HepG2 (cell line): ENCODE results near the gene RHBDD1. TPM values are rescaled to one million over a fixed set of nuclear protein-coding genes. Genes with fewer than 3 reads are reported as not detected.
A peak's percentile ranks its signal among the peaks of the same experiment; 100 is the strongest.

ENCODE experiments used
- FOSL1 ChIP-seq: sonication (generic); formaldehyde crosslinking; IDR thresholded peaks from 2 replicates; pipeline ENCODE4 v1.9.0; 2021; ENCODE audit warnings: missing genetic modification reagents, borderline replicate concordance
- SUZ12 ChIP-seq: fragments of 150-350 bp; IDR thresholded peaks from 2 replicates; pipeline ENCODE4 v1.6.1; 2014; ENCODE audit warnings: low read depth, low read length
- ZKSCAN8 ChIP-seq: IDR thresholded peaks from 2 replicates; pipeline ENCODE4 v1.6.1; 2016; ENCODE audit warnings: borderline replicate concordance, missing genetic modification reagents, missing compliant biosample characterization
- ZNF326 ChIP-seq: sonication (generic); formaldehyde crosslinking; IDR thresholded peaks from 2 replicates; pipeline ENCODE4 v1.4.0; 2020; ENCODE audit warnings: missing genetic modification reagents, borderline replicate concordance
- ZNF333 ChIP-seq: sonication (generic); formaldehyde crosslinking; IDR thresholded peaks from 2 replicates; pipeline ENCODE4 v1.4.0; 2020; ENCODE audit warnings: mild to moderate bottlenecking, missing genetic modification reagents, borderline replicate concordance
- ZNF607 ChIP-seq: sonication (generic); formaldehyde crosslinking; IDR thresholded peaks from 2 replicates; pipeline ENCODE4 v1.5.1; 2020; ENCODE audit warnings: missing genetic modification reagents, mild to moderate bottlenecking, borderline replicate concordance
- ZNF878 ChIP-seq: sonication (generic); formaldehyde crosslinking; IDR thresholded peaks from 2 replicates; pipeline ENCODE4 v1.8.1; 2023; ENCODE audit warnings: mild to moderate bottlenecking, missing genetic modification reagents, moderate library complexity
- polyA plus RNA-seq, 8 experiments: library from polyadenylated mRNA; depleted of rRNA in 3 of 8; stranded (reverse) in 7 of 8; unstranded in 1 of 8; fragments of >200 nt; fragmentation: Illumina TruSeq in 4 of 8; extraction: Trizol in 4 of 8; gene quantifications; 2 replicates each; pipeline versions ENCODE4 v1.2.1 to v1.2.3, GENCODE V29; 2011 to 2016; ENCODE audit warnings: low read depth in 4 of 8, missing spikeins in 1 of 8, mixed read lengths in 1 of 8; ENCODE audit not compliant: insufficient read depth in 1 of 8
- total RNA-seq, 5 experiments: library from RNA; depleted of rRNA; stranded (reverse); fragments of >200 nt; fragmentation: Illumina TruSeq; extraction: Trizol; gene quantifications; 2 replicates each; pipeline ENCODE4 v1.2.3, GENCODE V29; 2016; ENCODE audit warnings: low read depth in 1 of 5
- TF ChIP-seq, protein P1 (sequence below): IDR thresholded peaks from 2 replicates; pipeline ENCODE4 v1.6.1; 2018; ENCODE audit warnings: missing genetic modification reagents, mild to moderate bottlenecking, missing compliant biosample characterization
- TF ChIP-seq, protein P2 (sequence below): sonication (generic); formaldehyde crosslinking; IDR thresholded peaks from 2 replicates; pipeline ENCODE4 v1.5.0; 2020; ENCODE audit warnings: mild to moderate bottlenecking, missing genetic modification reagents
- TF ChIP-seq, protein P3 (sequence below): sonication (generic); formaldehyde crosslinking; IDR thresholded peaks from 2 replicates; pipeline ENCODE4 v1.4.0; 2020; ENCODE audit warnings: missing genetic modification reagents
- TF ChIP-seq, protein P4 (sequence below): sonication (generic); formaldehyde crosslinking; IDR thresholded peaks from 2 replicates; pipeline ENCODE4 v1.4.0; 2020; ENCODE audit warnings: missing genetic modification reagents; ENCODE audit errors: not compliant biosample characterization
- TF ChIP-seq, protein P5 (sequence below), 2 experiments: IDR thresholded peaks; 2 replicates each; pipeline ENCODE4 v1.6.1; 2011 to 2012; ENCODE audit warnings: low read length in 2 of 2, borderline replicate concordance in 1 of 2, low read depth in 1 of 2, mild to moderate bottlenecking in 1 of 2, moderate library complexity in 1 of 2

The RHBDD1 gene
- total and polyA plus RNA-seq, 2 of the 13 experiments (the other 11 are each of a cell fraction or from before 2014, with no cell fraction given), result 8.2 to 9.5 TPM

DNA sequence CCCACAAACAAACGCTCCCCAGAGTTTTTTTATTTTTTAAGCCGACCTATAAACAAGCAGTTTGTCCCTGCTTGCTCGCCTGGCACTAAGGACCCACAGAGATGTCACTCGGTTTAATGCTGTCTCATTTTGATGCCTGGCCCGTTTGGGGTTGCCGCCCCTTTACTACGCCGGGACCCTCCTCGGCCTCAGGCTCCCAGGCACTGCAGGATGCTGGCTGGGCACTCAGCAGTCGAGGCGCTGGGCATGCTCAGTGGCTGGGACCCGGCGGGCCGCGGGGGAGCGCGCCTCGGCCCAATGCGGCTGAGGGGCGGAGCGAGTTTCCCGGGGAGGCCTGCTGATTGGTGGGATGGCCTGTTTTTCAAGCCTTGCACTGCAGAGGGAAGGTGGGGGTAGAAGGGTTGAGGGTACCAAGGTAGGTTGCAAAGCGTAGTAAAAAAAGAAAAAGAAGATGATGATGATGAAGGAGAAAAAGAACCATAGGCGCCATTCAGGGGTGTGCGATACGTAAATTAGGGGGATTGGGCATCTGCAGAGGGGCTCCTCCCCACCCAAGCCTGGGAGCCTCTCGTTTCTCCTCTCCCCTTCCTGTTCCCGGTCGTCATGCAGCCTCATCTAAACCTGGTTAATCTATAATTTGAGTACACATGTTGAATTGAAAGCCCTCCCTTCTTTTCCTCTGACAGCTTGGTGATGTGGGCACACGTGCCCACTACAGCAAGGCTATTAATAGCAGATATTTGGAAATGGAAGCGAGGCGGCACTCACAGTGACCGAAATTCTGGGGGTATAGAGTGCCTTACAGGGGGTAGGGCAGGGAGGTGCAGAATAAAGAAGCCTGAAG lies 34.7 kb upstream of the RHBDD1 start (continued):
- TF ChIP-seq ZNF878 (CRISPR knock-in tag) (peak; percentile 74), SUZ12 (no peak), ZNF333 (CRISPR knock-in tag) (peak; percentile 69; the same call in 1 of the 2 replicates), FOSL1 (CRISPR knock-in tag) (no peak), ZNF326 (CRISPR knock-in tag) (no peak), ZNF607 (peak; percentile 57; the same call in 1 of the 2 replicates), ZKSCAN8 (CRISPR knock-in tag) (no peak)
- TF ChIP-seq, protein P1, sequence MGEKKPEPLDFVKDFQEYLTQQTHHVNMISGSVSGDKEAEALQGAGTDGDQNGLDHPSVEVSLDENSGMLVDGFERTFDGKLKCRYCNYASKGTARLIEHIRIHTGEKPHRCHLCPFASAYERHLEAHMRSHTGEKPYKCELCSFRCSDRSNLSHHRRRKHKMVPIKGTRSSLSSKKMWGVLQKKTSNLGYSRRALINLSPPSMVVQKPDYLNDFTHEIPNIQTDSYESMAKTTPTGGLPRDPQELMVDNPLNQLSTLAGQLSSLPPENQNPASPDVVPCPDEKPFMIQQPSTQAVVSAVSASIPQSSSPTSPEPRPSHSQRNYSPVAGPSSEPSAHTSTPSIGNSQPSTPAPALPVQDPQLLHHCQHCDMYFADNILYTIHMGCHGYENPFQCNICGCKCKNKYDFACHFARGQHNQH, result no peak; the same call in 1 of the 2 replicates
- TF ChIP-seq, protein P2, sequence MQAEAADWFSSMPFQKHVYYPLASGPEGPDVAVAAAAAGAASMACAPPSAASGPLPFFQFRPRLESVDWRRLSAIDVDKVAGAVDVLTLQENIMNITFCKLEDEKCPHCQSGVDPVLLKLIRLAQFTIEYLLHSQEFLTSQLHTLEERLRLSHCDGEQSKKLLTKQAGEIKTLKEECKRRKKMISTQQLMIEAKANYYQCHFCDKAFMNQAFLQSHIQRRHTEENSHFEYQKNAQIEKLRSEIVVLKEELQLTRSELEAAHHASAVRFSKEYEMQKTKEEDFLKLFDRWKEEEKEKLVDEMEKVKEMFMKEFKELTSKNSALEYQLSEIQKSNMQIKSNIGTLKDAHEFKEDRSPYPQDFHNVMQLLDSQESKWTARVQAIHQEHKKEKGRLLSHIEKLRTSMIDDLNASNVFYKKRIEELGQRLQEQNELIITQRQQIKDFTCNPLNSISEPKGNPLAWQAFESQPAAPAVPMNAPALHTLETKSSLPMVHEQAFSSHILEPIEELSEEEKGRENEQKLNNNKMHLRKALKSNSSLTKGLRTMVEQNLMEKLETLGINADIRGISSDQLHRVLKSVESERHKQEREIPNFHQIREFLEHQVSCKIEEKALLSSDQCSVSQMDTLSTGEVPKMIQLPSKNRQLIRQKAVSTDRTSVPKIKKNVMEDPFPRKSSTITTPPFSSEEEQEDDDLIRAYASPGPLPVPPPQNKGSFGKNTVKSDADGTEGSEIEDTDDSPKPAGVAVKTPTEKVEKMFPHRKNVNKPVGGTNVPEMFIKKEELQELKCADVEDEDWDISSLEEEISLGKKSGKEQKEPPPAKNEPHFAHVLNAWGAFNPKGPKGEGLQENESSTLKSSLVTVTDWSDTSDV (CRISPR knock-in tag), result no peak; the same call in 1 of the 2 replicates
- TF ChIP-seq, protein P3, sequence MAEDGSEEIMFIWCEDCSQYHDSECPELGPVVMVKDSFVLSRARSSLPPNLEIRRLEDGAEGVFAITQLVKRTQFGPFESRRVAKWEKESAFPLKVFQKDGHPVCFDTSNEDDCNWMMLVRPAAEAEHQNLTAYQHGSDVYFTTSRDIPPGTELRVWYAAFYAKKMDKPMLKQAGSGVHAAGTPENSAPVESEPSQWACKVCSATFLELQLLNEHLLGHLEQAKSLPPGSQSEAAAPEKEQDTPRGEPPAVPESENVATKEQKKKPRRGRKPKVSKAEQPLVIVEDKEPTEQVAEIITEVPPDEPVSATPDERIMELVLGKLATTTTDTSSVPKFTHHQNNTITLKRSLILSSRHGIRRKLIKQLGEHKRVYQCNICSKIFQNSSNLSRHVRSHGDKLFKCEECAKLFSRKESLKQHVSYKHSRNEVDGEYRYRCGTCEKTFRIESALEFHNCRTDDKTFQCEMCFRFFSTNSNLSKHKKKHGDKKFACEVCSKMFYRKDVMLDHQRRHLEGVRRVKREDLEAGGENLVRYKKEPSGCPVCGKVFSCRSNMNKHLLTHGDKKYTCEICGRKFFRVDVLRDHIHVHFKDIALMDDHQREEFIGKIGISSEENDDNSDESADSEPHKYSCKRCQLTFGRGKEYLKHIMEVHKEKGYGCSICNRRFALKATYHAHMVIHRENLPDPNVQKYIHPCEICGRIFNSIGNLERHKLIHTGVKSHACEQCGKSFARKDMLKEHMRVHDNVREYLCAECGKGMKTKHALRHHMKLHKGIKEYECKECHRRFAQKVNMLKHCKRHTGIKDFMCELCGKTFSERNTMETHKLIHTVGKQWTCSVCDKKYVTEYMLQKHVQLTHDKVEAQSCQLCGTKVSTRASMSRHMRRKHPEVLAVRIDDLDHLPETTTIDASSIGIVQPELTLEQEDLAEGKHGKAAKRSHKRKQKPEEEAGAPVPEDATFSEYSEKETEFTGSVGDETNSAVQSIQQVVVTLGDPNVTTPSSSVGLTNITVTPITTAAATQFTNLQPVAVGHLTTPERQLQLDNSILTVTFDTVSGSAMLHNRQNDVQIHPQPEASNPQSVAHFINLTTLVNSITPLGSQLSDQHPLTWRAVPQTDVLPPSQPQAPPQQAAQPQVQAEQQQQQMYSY (CRISPR knock-in tag), result no peak
- TF ChIP-seq, protein P4, sequence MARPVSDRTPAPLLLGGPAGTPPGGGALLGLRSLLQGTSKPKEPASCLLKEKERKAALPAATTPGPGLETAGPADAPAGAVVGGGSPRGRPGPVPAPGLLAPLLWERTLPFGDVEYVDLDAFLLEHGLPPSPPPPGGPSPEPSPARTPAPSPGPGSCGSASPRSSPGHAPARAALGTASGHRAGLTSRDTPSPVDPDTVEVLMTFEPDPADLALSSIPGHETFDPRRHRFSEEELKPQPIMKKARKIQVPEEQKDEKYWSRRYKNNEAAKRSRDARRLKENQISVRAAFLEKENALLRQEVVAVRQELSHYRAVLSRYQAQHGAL (CRISPR knock-in tag), result no peak
- TF ChIP-seq, protein P5, sequence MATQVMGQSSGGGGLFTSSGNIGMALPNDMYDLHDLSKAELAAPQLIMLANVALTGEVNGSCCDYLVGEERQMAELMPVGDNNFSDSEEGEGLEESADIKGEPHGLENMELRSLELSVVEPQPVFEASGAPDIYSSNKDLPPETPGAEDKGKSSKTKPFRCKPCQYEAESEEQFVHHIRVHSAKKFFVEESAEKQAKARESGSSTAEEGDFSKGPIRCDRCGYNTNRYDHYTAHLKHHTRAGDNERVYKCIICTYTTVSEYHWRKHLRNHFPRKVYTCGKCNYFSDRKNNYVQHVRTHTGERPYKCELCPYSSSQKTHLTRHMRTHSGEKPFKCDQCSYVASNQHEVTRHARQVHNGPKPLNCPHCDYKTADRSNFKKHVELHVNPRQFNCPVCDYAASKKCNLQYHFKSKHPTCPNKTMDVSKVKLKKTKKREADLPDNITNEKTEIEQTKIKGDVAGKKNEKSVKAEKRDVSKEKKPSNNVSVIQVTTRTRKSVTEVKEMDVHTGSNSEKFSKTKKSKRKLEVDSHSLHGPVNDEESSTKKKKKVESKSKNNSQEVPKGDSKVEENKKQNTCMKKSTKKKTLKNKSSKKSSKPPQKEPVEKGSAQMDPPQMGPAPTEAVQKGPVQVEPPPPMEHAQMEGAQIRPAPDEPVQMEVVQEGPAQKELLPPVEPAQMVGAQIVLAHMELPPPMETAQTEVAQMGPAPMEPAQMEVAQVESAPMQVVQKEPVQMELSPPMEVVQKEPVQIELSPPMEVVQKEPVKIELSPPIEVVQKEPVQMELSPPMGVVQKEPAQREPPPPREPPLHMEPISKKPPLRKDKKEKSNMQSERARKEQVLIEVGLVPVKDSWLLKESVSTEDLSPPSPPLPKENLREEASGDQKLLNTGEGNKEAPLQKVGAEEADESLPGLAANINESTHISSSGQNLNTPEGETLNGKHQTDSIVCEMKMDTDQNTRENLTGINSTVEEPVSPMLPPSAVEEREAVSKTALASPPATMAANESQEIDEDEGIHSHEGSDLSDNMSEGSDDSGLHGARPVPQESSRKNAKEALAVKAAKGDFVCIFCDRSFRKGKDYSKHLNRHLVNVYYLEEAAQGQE (IDR thresholded peaks at IDR 0.05; ENCODE audit: borderline replicate concordance in 1 of 2, low read depth in 1 of 2, low read length in 2 of 2), result no peak
